ENCODE measurements around the gene DHX34.

DNA sequence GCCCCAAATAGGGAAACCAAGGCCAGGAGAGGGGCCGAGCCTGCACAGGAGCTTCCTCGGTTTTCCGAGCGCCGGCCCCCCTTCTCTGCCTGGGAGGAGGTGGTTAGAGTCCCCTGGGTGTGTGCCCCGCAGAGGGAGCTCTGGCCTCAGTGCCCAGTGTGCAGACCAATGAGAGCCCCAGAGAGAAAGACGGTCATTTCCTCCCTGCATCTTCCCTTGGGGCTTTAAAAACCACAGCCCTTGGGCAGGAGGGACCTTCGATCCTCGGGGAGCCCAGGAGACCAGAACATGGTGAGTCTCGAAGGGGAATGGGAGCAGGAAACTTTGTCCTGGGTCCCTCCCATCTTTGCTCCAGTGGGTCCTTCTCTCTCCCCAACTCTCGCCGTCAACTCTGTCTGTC is 39.5 kb upstream of the DHX34 start, which contains the start of gene C5AR1:
- TF ChIP-seq, protein P1, sequence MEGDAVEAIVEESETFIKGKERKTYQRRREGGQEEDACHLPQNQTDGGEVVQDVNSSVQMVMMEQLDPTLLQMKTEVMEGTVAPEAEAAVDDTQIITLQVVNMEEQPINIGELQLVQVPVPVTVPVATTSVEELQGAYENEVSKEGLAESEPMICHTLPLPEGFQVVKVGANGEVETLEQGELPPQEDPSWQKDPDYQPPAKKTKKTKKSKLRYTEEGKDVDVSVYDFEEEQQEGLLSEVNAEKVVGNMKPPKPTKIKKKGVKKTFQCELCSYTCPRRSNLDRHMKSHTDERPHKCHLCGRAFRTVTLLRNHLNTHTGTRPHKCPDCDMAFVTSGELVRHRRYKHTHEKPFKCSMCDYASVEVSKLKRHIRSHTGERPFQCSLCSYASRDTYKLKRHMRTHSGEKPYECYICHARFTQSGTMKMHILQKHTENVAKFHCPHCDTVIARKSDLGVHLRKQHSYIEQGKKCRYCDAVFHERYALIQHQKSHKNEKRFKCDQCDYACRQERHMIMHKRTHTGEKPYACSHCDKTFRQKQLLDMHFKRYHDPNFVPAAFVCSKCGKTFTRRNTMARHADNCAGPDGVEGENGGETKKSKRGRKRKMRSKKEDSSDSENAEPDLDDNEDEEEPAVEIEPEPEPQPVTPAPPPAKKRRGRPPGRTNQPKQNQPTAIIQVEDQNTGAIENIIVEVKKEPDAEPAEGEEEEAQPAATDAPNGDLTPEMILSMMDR (IDR thresholded peaks at IDR 0.05): peak in 1 of 6 experiments; percentile 24
- peak in 3 of 4 donors; percentile 33 to 84 (median 42) for TF ChIP-seq POLR2A (IDR thresholded peaks at IDR 0.05)
- TF ChIP-seq POLR2AphosphoS5 (IDR thresholded peaks at IDR 0.05): peak; percentile 74

Data from upper lobe of left lung (tissue), 4 donors.